C4-2B (cell line): ENCODE measurements around the gene AP2S1.

Experiments used
- ZFX ChIP-seq: fragments of 450-650 bp; IDR thresholded peaks from 2 replicates; pipeline ENCODE4 v1.6.1; 2017
- TF ChIP-seq, protein P1 (sequence below): fragments of 450-650 bp; conservative IDR thresholded peaks from 2 replicates; pipeline ENCODE4 v1.5.1; 2017; ENCODE audit warnings: mild to moderate bottlenecking

DNA sequence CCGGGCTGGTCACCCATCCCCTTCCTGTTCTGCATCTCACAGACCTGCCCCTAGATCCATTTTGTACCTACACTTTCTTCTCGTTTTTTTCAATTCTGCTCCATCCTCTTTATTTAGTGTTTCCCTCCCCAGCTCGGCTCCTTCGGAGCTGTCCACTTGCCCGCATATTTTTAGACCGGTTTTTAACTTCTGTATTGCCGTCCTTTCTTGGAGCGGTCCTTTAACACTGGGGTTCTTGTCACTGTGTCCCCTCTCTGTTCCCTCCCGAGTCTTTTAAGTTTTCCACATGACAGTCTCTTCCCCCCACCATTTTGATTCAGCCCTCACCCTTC, 11.8 kb upstream of the AP2S1 start:
- TF ChIP-seq, protein P1, sequence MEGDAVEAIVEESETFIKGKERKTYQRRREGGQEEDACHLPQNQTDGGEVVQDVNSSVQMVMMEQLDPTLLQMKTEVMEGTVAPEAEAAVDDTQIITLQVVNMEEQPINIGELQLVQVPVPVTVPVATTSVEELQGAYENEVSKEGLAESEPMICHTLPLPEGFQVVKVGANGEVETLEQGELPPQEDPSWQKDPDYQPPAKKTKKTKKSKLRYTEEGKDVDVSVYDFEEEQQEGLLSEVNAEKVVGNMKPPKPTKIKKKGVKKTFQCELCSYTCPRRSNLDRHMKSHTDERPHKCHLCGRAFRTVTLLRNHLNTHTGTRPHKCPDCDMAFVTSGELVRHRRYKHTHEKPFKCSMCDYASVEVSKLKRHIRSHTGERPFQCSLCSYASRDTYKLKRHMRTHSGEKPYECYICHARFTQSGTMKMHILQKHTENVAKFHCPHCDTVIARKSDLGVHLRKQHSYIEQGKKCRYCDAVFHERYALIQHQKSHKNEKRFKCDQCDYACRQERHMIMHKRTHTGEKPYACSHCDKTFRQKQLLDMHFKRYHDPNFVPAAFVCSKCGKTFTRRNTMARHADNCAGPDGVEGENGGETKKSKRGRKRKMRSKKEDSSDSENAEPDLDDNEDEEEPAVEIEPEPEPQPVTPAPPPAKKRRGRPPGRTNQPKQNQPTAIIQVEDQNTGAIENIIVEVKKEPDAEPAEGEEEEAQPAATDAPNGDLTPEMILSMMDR, result no peak
- no peak for TF ChIP-seq ZFX
